ENCODE data around the gene FBXL15. TPM values are rescaled to one million over a fixed set of nuclear protein-coding genes. Genes with fewer than 3 reads are reported as not detected.

The FBXL15 gene
- total RNA-seq = 4.8 and 6.3 TPM in 2 replicates

GRCh38 chr10:102420714-102421506, at the start of gene FBXL15:
Gene FBXL15, plus strand, starts transcription at chr10:102420836. Its CDS starts 294 bp downstream, at chr10:102421130.
- peak; percentile 95 to 97 for DNase-seq (ENCODE audit: low read depth in 2 of 2)

- DNase-seq (ENCODE audit: low read depth in 2 of 2) = no peak
Measured at GRCh38 chr10:102371295-102371694, 49.3 kb upstream of the FBXL15 start.

GRCh38 chr10:102375250-102375649, 45.4 kb upstream of the FBXL15 start:
- peak in 1 of 2 donors; percentile 29 for DNase-seq (ENCODE audit: low read depth in 2 of 2)

DNA sequence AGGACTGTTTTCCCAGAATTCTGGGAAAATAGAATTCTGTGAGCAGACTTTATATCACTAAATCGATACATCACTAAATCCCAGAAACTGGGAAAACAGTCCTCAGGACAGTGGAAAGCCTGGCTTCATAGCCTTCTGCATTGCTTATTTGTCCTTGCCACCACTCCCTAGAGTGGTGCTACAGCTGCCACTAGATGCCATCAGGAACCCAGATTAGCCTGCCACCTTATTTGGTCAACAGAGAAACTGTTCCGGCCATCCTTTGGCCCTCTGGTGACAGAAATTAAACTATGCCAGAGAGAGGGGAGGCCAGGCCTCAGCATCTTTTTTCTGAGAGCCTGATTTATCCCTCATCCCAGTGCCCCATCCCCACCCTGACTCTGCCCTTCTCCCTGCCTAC, 44.8 kb upstream of the FBXL15 start:
- DNase-seq (ENCODE audit: low read depth in 2 of 2) = no peak

DNA sequence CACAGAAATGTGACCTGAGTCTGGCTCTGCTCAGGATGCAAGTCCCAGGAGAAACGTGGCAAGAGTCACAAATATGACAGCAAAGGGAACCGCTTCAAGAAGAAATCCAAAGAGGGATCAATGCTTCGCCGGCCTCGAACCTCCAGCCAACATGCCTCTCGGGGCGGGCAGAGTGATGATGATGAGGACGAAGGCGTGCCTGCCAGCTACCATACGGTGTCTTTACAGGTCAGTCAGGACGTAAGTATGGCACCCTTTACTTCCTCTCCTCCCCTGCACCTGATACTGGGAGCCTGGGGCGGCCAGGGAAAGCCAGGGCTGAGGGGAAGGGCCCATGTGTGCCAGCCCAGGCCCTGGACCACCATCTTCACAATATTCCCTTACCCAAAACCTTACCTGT, 43.7 kb upstream of the FBXL15 start:
- no peak for DNase-seq (ENCODE audit: low read depth in 2 of 2)

GRCh38 chr10:102379383-102379782, 41.3 kb upstream of the FBXL15 start:
- no peak for DNase-seq (ENCODE audit: low read depth in 2 of 2)

DNA sequence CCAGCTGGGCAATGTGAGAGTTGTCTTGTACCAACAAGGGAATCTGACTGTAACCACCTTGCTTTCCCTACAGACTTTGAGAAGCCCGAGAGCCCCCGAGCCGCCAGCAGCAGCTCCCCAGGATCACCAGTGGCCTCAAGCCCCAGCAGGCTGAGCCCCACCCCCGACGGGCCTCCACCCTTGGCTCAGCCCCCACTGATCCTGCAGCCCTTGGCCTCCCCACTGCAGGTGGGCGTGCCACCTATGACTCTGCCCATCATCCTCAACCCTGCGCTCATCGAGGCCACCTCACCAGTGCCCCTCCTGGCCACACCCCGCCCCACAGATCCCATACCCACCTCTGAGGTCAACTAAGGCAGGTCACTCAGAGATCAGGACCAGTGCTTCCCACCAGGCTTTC, 38.7 kb upstream of the FBXL15 start:
- DNase-seq (ENCODE audit: low read depth in 2 of 2) = no peak

GRCh38 chr10:102382871-102383270, 37.8 kb upstream of the FBXL15 start:
- DNase-seq (ENCODE audit: low read depth in 2 of 2) = no peak

GRCh38 chr10:102384053-102384452, 36.6 kb upstream of the FBXL15 start:
- peak in 1 of 2 donors; percentile 22 for DNase-seq (ENCODE audit: low read depth in 2 of 2)

DNA sequence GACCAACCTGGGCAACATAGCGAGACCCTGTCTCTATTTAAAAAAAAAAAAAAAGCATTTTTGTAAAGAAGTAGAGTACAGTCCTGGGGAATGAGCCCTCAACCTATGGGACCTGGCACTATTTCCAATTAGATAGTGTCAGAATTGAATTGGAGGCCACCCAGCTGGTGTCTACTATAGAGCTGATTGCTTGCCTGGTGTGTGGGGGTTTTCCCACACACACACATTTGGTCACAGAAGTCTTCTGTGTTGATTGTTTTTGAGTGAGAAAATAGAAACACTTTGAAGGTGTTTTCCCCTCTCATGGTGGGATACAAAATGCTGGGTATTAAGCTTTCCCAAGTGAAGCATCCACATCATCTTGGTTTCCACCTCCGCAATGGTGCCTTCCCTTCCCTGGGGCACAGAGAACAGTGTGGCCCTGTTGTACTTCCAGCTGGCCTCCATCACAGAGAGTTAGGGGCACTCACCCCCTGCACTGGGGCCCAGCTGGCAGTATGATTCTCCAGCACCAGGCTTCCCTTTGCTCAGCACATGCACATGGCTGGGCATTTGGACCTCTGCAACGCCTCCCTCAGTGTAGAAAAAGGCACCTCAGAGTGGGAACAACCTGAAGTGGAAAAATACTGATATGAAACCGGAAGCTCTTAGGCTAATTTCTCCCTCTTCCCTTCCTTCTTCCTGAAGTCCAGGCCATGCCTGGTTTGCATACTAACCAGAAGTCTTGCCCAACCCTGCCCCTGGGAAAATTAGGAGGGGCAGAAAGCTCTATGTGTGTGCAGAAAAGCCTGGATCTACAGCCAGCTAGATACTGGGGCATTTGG, 35.8 kb upstream of the FBXL15 start:
- no peak for DNase-seq (ENCODE audit: low read depth in 2 of 2)

GRCh38 chr10:102389894-102390293, 30.7 kb upstream of the FBXL15 start:
- no peak for DNase-seq (ENCODE audit: low read depth in 2 of 2)

- DNase-seq (ENCODE audit: low read depth in 2 of 2) = no peak
Measured at GRCh38 chr10:102392306-102392705, 28.3 kb upstream of the FBXL15 start.

- DNase-seq (ENCODE audit: low read depth in 2 of 2) = no peak
Measured at GRCh38 chr10:102393411-102394078, 27.1 kb upstream of the FBXL15 start.

DNA sequence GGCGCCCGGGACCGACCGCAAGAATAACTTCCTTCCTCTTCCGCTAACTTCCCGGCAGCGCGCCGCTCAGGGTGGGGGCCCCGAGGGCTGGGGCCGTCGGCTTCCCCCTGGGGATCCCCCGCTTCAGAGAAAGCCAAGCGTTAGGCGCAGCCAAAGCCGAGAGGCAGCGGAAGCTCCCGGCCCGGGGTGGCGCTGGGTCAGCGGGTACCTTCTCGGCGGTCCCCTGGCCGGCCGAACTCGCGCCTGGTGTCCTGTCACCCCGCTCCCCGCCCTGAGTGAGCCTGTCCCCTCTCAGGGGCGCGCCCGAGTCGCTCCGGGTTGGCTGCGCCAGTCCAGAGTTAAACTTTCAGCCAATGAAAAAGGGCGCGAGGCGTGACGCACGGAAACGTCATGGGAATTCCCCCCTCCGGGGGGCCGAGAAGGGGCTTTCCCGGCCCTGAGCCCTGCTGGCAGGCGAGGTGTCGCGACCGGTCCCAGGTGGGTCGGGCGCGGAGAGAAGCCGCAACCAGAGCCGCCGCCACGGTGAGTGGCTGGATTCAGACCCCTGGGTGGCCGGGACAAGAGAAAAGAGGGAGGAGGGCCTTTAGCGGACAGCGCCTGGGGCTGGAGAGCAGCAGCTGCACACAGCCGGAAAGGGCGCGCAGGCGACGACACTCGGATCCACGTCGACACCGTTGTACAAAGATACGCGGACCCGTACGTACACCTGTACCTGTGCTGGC, 26.4 kb upstream of the FBXL15 start:
- peak; percentile 94 to 96 for DNase-seq (ENCODE audit: low read depth in 2 of 2)

GRCh38 chr10:102394801-102395399, 25.7 kb upstream of the FBXL15 start:
- peak; percentile 50 to 59 for DNase-seq (ENCODE audit: low read depth in 2 of 2)

DNA sequence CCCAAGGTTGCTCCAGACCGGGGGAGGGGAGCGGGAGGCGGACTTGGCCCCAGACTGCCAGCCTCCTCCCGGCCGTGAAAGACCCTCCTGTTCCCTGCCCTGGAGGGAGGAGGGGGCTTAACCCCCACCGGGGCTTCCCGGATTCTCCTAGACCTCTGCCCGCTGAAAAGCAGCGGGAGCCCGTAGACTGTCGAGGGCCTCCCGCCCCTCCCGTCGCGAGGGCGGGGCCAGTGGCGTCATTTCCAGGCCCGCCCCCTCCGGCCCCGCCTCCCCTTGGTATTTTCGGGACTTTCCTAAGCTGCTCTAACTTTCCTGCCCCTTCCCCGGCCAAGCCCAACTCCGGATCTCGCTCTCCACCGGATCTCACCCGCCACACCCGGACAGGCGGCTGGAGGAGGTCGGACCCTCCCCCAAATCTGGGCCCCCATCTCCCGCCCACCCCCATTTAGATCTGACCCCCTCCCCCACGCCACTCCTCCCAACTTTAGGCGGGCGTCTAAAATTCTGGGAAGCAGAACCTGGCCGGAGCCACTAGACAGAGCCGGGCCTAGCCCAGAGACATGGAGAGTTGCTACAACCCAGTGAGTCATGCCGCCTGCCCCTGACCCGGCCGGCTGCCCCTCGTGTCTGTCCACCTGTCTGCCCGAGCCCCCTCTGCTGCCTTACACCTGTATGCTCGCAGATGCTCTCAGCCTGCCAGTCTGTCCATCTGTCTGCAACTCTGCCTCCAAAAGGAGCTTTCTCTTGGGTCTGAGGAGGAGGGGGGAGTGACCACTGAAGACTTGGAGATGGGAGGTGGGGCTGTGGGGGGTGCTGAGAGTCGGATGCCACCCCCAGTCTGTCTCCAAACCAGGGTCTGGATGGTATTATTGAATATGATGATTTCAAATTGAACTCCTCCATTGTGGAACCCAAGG, 25.0 kb upstream of the FBXL15 start, which contains the start of gene NFKB2:
NFKB2 (plus strand) TSS at position 306 of the 917 bp plus-strand sequence; CDS start at position 561, 255 bp downstream.
- DNase-seq (ENCODE audit: low read depth in 2 of 2) = peak; percentile 90 to 93

DNA sequence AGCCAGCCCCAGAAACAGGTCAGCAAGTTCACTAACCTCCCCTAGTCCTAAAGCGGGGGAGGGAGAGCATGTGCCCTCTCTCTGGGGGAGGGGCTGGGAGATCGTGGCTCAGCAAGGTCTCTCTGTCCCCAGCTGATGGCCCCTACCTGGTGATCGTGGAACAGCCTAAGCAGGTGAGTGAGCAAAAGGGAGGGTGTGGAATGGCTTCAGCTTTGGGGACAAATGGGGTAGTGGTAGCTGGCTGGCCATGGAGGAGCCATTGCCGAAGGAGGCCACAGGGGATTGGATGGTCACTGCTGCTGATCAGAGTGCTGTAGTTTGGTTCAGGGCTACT, 24.4 kb upstream of the FBXL15 start:
- DNase-seq (ENCODE audit: low read depth in 2 of 2) = no peak

DNA sequence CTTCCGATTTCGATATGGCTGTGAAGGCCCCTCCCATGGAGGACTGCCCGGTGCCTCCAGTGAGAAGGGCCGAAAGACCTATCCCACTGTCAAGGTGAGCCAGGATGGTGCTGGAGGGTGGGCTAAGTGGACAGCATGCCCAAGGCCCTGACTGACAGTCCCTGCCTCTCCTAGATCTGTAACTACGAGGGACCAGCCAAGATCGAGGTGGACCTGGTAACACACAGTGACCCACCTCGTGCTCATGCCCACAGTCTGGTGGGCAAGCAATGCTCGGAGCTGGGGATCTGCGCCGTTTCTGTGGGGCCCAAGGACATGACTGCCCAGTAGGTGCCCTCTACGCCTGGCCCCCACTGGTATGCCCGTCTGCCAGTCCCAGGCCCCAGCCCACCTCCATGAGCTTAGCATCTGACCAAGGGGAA, 23.9 kb upstream of the FBXL15 start:
- DNase-seq (ENCODE audit: low read depth in 2 of 2) = no peak

DNA sequence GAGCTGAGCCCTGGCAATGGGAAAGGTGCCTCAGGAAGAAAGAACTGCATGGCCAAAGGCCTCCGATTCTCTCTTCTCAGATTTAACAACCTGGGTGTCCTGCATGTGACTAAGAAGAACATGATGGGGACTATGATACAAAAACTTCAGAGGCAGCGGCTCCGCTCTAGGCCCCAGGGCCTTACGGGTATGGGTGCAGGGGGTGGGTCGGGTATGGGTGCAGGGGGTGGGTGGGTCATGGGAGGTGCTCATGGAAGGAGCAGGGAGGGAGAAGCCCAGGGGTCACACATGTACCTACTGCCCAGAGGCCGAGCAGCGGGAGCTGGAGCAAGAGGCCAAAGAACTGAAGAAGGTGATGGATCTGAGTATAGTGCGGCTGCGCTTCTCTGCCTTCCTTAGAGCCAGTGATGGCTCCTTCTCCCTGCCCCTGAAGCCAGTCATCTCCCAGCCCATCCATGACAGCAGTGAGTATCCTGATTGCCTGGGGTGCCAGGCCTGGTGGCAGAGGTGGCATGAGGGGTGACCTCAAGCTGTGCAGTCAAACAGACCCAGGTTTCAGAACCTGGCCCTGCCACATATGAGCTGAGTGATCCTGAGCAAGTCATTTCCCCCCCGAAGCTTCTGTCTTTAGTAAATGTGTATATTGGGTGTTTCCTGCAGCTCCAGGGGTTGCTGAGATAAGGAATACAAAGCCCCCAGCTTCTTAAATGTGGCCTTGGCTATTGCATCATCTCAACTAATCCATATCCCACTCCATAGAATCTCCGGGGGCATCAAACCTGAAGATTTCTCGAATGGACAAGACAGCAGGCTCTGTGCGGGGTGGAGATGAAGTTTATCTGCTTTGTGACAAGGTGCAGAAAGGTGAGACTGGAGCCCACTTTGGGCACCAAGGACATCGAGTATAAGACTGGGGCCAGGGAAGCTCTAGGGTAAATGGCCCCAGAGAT, 23.1 kb upstream of the FBXL15 start:
- DNase-seq (ENCODE audit: low read depth in 2 of 2) = no peak
